NCI-H187 (cell line): ENCODE data around the gene SPANXA2.
"Not testable (repeated sequence)": the region's sequence is repeated elsewhere in the genome, so short reads cannot be mapped to it uniquely, and the experiment has no call there.

ENCODE experiments used
- DNase-seq, 2 experiments: peaks; one replicate each; lab custom pipeline; 2025; lab: John Stamatoyannopoulos, UW

Gene SPANXA2, protein sequence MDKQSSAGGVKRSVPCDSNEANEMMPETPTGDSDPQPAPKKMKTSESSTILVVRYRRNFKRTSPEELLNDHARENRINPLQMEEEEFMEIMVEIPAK

DNA sequence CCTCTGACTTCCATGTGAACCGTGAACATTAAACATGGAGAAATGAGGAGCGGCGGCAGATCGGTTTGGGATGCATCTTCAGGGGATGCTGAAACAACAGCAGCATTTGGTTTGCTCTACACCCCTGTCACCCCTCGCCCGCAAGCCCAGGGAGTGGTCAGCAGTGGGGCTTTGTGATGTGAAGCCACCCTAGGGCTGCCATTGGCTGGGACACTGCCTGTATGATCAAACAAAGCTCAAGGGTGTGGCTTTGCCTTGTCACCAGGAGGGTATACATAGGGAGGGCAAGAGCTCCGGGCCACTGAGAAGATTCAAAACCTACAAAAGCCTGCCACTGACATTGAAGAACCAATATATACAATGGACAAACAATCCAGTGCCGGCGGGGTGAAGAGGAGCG lies at the start of gene SPANXA2:
Gene SPANXA2, plus strand, starts transcription at position 301 of the 400 bp plus-strand sequence. Its CDS starts 60 bp downstream, at position 361.
- not testable (repeated sequence) for DNase-seq

DNA sequence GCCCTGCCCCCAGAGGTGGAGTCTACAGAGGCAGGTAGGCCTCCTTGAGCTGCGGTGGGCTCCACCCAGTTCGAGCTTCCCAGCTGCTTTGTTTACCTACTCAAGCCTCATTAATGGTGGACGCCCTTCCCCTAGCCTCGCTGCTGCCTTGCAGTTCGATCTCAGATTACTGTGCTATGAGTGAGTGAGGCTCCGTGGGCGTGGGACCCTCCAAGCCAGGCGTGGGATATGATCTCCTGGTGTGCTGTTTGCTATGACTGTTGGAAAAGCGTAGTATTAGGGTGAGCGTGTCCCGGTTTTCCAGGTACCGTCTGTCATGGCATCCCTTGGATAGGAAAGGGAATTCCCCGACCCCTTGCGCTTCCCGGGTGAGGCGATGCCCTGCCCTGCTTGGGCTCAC lies 47.0 kb upstream of the SPANXA2 start:
- not testable (repeated sequence) for DNase-seq

DNA sequence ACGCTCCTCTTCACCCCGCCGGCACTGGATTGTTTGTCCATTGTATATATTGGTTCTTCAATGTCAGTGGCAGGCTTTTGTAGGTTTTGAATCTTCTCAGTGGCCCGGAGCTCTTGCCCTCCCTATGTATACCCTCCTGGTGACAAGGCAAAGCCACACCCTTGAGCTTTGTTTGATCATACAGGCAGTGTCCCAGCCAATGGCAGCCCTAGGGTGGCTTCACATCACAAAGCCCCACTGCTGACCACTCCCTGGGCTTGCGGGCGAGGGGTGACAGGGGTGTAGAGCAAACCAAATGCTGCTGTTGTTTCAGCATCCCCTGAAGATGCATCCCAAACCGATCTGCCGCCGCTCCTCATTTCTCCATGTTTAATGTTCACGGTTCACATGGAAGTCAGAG lies 4.9 kb upstream of the SPANXA2 start, which contains the start of gene SPANXA1:
Gene SPANXA1, minus strand, starts transcription at position 101 of the 400 bp plus-strand sequence. Its CDS starts 60 bp downstream, at position 41.
- not testable (repeated sequence) for DNase-seq

DNA sequence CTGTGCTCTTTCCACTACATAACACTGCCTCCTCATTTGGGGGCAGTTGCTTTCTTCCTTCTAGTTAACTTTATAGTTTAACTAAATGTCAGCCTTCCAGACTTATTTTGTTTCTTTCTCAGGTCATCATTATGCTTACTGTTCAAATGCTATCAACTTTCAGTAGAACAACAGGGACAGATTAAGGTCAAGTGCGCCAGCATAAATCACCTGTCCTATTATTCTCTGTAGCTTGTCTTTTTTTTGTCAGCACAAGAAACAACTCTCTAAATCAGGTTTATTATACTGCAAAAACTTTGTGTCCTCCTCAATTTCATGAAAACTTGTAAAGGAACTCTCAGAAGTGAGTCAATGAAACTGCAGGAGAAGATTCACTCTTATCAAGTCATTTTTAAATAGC lies 19.6 kb downstream of the SPANXA2 start:
- no peak for DNase-seq

DNA sequence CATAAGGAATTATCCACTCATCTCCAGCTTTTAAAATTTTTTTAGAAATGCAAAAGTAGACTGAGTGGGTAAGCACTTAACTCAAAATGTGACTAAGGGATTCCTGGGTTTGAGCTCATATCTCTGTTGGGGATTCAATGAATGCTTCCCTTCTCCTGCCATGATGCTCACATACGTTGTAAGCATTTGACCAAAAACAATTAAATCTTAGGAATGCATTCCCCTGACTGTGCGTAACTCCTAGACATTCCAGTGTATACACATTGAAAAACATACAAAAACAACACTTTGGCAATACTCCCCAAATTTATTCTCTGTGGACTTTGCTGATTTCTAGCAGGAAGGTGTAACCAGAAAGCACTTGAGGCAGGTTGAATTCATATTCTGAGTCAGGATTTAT lies 29.8 kb downstream of the SPANXA2 start:
- no peak for DNase-seq

DNA sequence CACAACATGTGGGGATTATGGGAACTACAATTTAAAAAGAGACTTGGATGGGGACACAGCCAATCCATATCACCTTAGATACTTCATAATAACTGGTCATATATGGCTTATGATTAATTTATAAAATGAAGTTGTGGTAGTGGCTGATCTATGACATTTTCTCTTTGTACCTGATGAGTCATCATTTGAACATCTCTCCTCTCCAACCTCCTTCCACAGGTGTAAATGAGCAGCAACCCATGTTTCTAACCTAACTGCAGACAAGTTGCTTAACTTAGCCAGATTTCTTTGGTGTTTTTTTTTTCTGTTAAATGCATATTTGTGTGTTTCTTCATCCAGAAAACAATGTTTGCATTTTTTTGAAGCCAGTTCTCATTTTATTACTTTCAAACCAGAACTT lies 42.6 kb downstream of the SPANXA2 start:
- no peak for DNase-seq

DNA sequence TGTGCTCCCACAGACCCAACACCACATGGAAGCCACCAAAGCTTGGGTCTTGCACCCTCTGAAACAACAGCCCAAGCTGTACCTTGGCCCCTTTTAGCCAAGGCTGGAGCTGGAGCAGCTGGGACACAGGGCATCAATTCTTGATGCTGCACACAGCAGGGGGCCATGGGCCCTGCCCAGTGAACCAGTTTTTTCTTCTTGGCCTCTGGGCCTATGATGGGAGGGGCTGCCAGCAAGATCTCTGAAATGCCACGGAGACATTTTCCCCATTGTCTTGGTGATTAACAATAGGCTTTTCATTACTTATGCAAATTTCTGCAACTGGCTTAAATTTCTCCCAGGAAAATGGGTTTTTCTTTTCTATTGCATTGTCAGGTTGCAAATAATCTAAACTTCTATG lies 49.0 kb downstream of the SPANXA2 start:
- no peak for DNase-seq
